Jurkat, Clone E6-1 (cell line): Measurements from ENCODE around the gene FAM32A.

Source experiments
- DNase-seq: peaks from one replicate; pipeline ENCODE4 v3.0.0-alpha.2; 2011; ENCODE audit warnings: low read depth, low spot score
- H3K4me3 ChIP-seq: 2 replicates; pipeline ENCODE4 v1.5.1; 2011; ENCODE audit warnings: mild to moderate bottlenecking, low read length, control low read depth, moderate library complexity

Gene FAM32A

GRCh38 chr19:16216744-16217670, 31.8 kb downstream of the FAM32A start:
- DNase-seq = no peak
- H3K4me3 ChIP-seq = no peak overlapping the region

- no peak for DNase-seq
- H3K4me3 ChIP-seq = no peak overlapping the region
Measured at GRCh38 chr19:16217716-16218451, 32.7 kb downstream of the FAM32A start.

GRCh38 chr19:16218851-16219250, 33.6 kb downstream of the FAM32A start:
- DNase-seq = no peak
- no peak overlapping the region for H3K4me3 ChIP-seq

GRCh38 chr19:16222806-16223205, 37.6 kb downstream of the FAM32A start:
- no peak overlapping the region for H3K4me3 ChIP-seq
- DNase-seq = no peak

- H3K4me3 ChIP-seq = no peak overlapping the region
- no peak for DNase-seq
Measured at GRCh38 chr19:16223746-16224145, 38.5 kb downstream of the FAM32A start.

- DNase-seq = no peak
- H3K4me3 ChIP-seq = no peak overlapping the region
Measured at GRCh38 chr19:16224293-16225045, 39.3 kb downstream of the FAM32A start.

- no peak for DNase-seq
- H3K4me3 ChIP-seq = no peak overlapping the region
Measured at GRCh38 chr19:16225279-16226183, 40.3 kb downstream of the FAM32A start.

- no peak overlapping the region for H3K4me3 ChIP-seq
- DNase-seq = no peak
Measured at GRCh38 chr19:16226184-16226591, 41.0 kb downstream of the FAM32A start.

- DNase-seq = no peak
- no peak overlapping the region for H3K4me3 ChIP-seq
Measured at GRCh38 chr19:16226878-16227836, 41.9 kb downstream of the FAM32A start.

GRCh38 chr19:16227837-16228636, 42.8 kb downstream of the FAM32A start:
- H3K4me3 ChIP-seq = no peak overlapping the region
- no peak for DNase-seq

- no peak overlapping the region for H3K4me3 ChIP-seq
- no peak for DNase-seq
Measured at GRCh38 chr19:16228637-16229321, 43.6 kb downstream of the FAM32A start.

- H3K4me3 ChIP-seq = no peak overlapping the region
- no peak for DNase-seq
Measured at GRCh38 chr19:16229322-16229641, 44.1 kb downstream of the FAM32A start.

GRCh38 chr19:16232127-16232526, 46.9 kb downstream of the FAM32A start:
- no peak for DNase-seq
- no peak overlapping the region for H3K4me3 ChIP-seq

GRCh38 chr19:16232568-16232967, 47.4 kb downstream of the FAM32A start:
- DNase-seq = no peak
- H3K4me3 ChIP-seq = no peak overlapping the region

GRCh38 chr19:16233081-16233776, 48.0 kb downstream of the FAM32A start:
- DNase-seq = no peak
- H3K4me3 ChIP-seq = no peak overlapping the region
